ENCODE data around the gene PIGU.

DNA sequence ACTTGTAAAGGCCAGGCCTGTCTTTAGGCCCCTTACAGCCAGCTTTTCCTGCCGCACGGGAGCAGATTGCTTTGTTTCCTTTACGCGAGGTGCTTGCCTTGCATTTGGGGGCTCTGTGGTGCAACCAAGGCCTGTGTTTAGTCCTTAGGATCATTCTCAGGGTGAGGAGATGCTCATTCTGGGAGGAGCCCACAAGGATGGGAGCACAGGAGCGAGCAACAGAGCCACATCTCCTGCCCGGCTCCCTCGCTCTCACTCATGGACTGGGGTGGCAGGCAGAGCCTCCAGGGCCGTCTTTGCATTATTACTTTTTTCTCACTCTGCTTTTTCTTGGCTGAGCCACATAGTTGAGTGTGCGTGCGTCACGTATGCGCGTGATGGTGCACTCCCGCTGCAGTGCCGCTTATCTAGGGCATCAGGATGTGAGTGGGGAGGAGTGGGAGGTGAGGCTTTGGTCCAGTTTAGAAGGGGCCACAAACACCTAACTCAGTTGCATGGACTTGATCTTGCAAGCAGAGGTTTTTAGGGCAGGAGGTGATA is 141.5 kb downstream of the PIGU start:
- TF ChIP-seq, protein P1, sequence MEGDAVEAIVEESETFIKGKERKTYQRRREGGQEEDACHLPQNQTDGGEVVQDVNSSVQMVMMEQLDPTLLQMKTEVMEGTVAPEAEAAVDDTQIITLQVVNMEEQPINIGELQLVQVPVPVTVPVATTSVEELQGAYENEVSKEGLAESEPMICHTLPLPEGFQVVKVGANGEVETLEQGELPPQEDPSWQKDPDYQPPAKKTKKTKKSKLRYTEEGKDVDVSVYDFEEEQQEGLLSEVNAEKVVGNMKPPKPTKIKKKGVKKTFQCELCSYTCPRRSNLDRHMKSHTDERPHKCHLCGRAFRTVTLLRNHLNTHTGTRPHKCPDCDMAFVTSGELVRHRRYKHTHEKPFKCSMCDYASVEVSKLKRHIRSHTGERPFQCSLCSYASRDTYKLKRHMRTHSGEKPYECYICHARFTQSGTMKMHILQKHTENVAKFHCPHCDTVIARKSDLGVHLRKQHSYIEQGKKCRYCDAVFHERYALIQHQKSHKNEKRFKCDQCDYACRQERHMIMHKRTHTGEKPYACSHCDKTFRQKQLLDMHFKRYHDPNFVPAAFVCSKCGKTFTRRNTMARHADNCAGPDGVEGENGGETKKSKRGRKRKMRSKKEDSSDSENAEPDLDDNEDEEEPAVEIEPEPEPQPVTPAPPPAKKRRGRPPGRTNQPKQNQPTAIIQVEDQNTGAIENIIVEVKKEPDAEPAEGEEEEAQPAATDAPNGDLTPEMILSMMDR (IDR thresholded peaks at IDR 0.05): no peak
- TF ChIP-seq ZFX (IDR thresholded peaks at IDR 0.05; ENCODE audit: borderline replicate concordance): no peak
